RWPE1 (cell line): Measurements from ENCODE around the gene EEF1AKMT3.
A peak's percentile ranks its signal among the peaks of the same experiment; 100 is the strongest.

Source experiments
- CTCF ChIA-PET: fragments of 350-600 bp; sonication (Branson Sonifier 250); formaldehyde crosslinking; extraction: SDS; loops from one replicate; lab custom pipeline; 2021; lab: Yijun Ruan, JAX
- POLR2A ChIA-PET: fragments of 400-600 bp; formaldehyde crosslinking; extraction: SDS; loops from one replicate; lab custom pipeline; 2020; ENCODE audit warnings: antibody characterized with exemption; ENCODE audit not compliant: low non-redundant PET; lab: Yijun Ruan, JAX
- DNase-seq: peaks from one replicate; pipeline ENCODE4 v3.0.0; 2012; ENCODE audit warnings: low spot score
- H3K27ac ChIP-seq: fragments of 450-650 bp; 2 replicates; pipeline ENCODE4 v1.5.1; 2017
- CTCF ChIP-seq: fragments of 450-650 bp; conservative IDR thresholded peaks from 2 replicates; pipeline ENCODE4 v1.5.1; 2017; ENCODE audit warnings: low read depth, mild to moderate bottlenecking

Gene EEF1AKMT3

GRCh38 chr12:57754411-57755193, 17.8 kb upstream of the EEF1AKMT3 start, which contains the start of gene MARCHF9:
Gene MARCHF9, plus strand, starts transcription at chr12:57755103. Its CDS starts 426 bp downstream, at chr12:57755529.
- ChIA-PET POLR2A (no interaction called here), CTCF (interaction anchor here (0.7 kb wide), 1 partner anchor 28 kb away, joined by 3 read pairs; no protein-coding TSS in a partner anchor)
- peak within 1 kb of the TSS; percentile 79 for H3K27ac ChIP-seq
- DNase-seq: peak; percentile 82
- TF ChIP-seq CTCF: no peak

GRCh38 chr12:57755194-57755453, 17.3 kb upstream of the EEF1AKMT3 start:
- no peak for DNase-seq
- ChIA-PET POLR2A (no interaction called here), CTCF (no interaction called here)
- no peak for TF ChIP-seq CTCF
- H3K27ac ChIP-seq: peak overlapping the region; percentile 79

GRCh38 chr12:57755454-57756372, 16.7 kb upstream of the EEF1AKMT3 start:
- no peak for TF ChIP-seq CTCF
- H3K27ac ChIP-seq: peak overlapping the region; percentile 79
- CTCF ChIA-PET: interaction anchor here (0.5 to 0.9 kb wide), 5 partner anchors 9 to 214 kb away, joined by 3 to 6 read pairs (median 3); no protein-coding TSS in a partner anchor
- DNase-seq: no peak
- POLR2A ChIA-PET: interaction anchor here (0.6 kb wide), 1 partner anchor 146 kb away, joined by 3 read pairs; no protein-coding TSS in a partner anchor

- peak; percentile 82 for TF ChIP-seq CTCF
- ChIA-PET CTCF (interaction anchor here (0.5 to 1.2 kb wide), 6 partner anchors 10 to 648 kb away, joined by 3 to 6 read pairs (median 4); no protein-coding TSS in a partner anchor), POLR2A (interaction anchor here (0.5 kb wide), 1 partner anchor 76 kb away, joined by 10 read pairs; no protein-coding TSS in a partner anchor)
- DNase-seq: peak; percentile 66
- no peak overlapping the region for H3K27ac ChIP-seq
Observed at GRCh38 chr12:57756406-57757341, 15.7 kb upstream of the EEF1AKMT3 start.

GRCh38 chr12:57757771-57758170, 14.6 kb upstream of the EEF1AKMT3 start:
- ChIA-PET CTCF (no interaction called here), POLR2A (no interaction called here)
- no peak for DNase-seq
- no peak overlapping the region for H3K27ac ChIP-seq
- TF ChIP-seq CTCF: no peak
